HCT116 (cell line): ENCODE data around the gene XAB2. TPM values are rescaled to one million over a fixed set of nuclear protein-coding genes. Genes with fewer than 3 reads are reported as not detected.

Source experiments
- ATAC-seq: fragments of 200-7000 bp; cut with Tn5 transposase; 2 replicates; pipeline ENCODE4 v1.9.1; 2020; ENCODE audit warnings: mild to moderate bottlenecking, moderate library complexity
- BruUV-seq: library from RNA; stranded (reverse); fragments of 400-500 nt; replicated peaks from 2 replicates; lab custom pipeline; 2021; lab: Mats Ljungman, UMichigan
- CTCF ChIA-PET: fragments of 300-600 bp; sonication (Branson Sonifier 250); formaldehyde crosslinking; loops from one replicate; lab custom pipeline; 2021; ENCODE audit warnings: antibody characterized with exemption; lab: Charles Lee
- POLR2A ChIA-PET: fragments of 300-600, 350-600 bp; sonication (Branson Sonifier 250); formaldehyde crosslinking; loops from one replicate; lab custom pipeline; 2021; ENCODE audit warnings: antibody characterized with exemption; lab: Charles Lee
- RAD21 ChIA-PET, 2 experiments: fragments of 300-600 bp; sonication (Branson Sonifier 250); formaldehyde crosslinking; loops; one replicate each; lab custom pipeline; 2023; ENCODE audit warnings: low total read pairs in 2 of 2; ENCODE audit not compliant: uncharacterized antibody in 2 of 2, unreplicated experiment in 2 of 2, low non-redundant PET in 1 of 2; lab: Charles Lee
- DNase-seq: peaks from one replicate; pipeline ENCODE4 v3.0.0-alpha.2; 2010; ENCODE audit warnings: low read depth, low spot score
- H2AFZ ChIP-seq: fragments of 200-600 bp; shearing (Covaris generic), sonication (generic); 2 replicates; pipeline ENCODE4 v1.6.1; 2017; ENCODE audit warnings: low read depth, mixed run types, mixed read lengths, antibody characterized with exemption, low read length; ENCODE audit not compliant: poor library complexity, severe bottlenecking
- H3K27ac ChIP-seq: 2 replicates; pipeline ENCODE4 v1.5.1; 2012; ENCODE audit warnings: low read depth, low read length
- H3K27me3 ChIP-seq: fragments of 200-600 bp; sonication (generic); 2 replicates; pipeline ENCODE4 v1.6.1; 2016; ENCODE audit warnings: mixed run types, low read length, mixed read lengths; ENCODE audit not compliant: insufficient read depth
- H3K36me3 ChIP-seq, 2 experiments: fragments of 200-500 bp in 1 of 2; fragments of 200-600 bp in 1 of 2; sonication (Bioruptor generic) in 1 of 2; sonication (generic) in 1 of 2; 2 replicates each; pipeline versions ENCODE4 v1.5.1 to v1.6.1; 2014 to 2016; ENCODE audit warnings: low read length in 2 of 2, inconsistent platforms in 1 of 2, mixed read lengths in 1 of 2, mixed run types in 1 of 2; ENCODE audit not compliant: insufficient read depth in 2 of 2, control insufficient read depth in 1 of 2
- H3K4me1 ChIP-seq, 2 experiments: fragments of 200-600 bp in 1 of 2; sonication (generic) in 1 of 2; 2 replicates each; pipeline versions ENCODE4 v1.5.1 to v1.6.1; 2012 to 2017; ENCODE audit warnings: low read length in 2 of 2, inconsistent platforms in 1 of 2, mild to moderate bottlenecking in 1 of 2, mixed read lengths in 1 of 2, mixed run types in 1 of 2, moderate library complexity in 1 of 2; ENCODE audit not compliant: insufficient read depth in 2 of 2, control insufficient read depth in 1 of 2
- H3K4me2 ChIP-seq: fragments of 200-600 bp; sonication (generic); 2 replicates; pipeline ENCODE4 v1.6.1; 2017; ENCODE audit warnings: mixed run types, low read length, mixed read lengths
- H3K4me3 ChIP-seq, 2 experiments: fragments of 200-600 bp in 1 of 2; sonication (generic) in 1 of 2; replicated peaks in 1 of 2; 2 replicates each; pipeline ENCODE4 v1.5.1; 2011 to 2016; ENCODE audit warnings: low read length in 2 of 2, control low read depth in 1 of 2, low read depth in 1 of 2, mild to moderate bottlenecking in 1 of 2, mixed read lengths in 1 of 2, mixed run types in 1 of 2
- H3K79me2 ChIP-seq: fragments of 200-600 bp; sonication (generic); 2 replicates; pipeline ENCODE4 v1.6.1; 2017; ENCODE audit warnings: mild to moderate bottlenecking, mixed run types, low read length, moderate library complexity, mixed read lengths; ENCODE audit not compliant: insufficient read depth
- H3K9ac ChIP-seq: fragments of 200-600 bp; sonication (generic); 2 replicates; pipeline ENCODE4 v1.6.1; 2016; ENCODE audit warnings: low read length, mixed read lengths
- H3K9me2 ChIP-seq: fragments of 200-600 bp; sonication (generic), shearing (Covaris generic); 2 replicates; pipeline ENCODE4 v1.6.1; 2017; ENCODE audit warnings: mixed run types, mild to moderate bottlenecking, moderate library complexity; ENCODE audit not compliant: insufficient read depth
- H3K9me3 ChIP-seq, 2 experiments: fragments of 200-500 bp in 1 of 2; fragments of 200-600 bp in 1 of 2; sonication (Bioruptor generic) in 1 of 2; sonication (generic) in 1 of 2; 2 replicates each; pipeline ENCODE4 v1.6.1; 2014 to 2017; ENCODE audit warnings: low read length in 2 of 2, mixed read lengths in 2 of 2, inconsistent platforms in 1 of 2, low read depth in 1 of 2, mild to moderate bottlenecking in 1 of 2, mixed run types in 1 of 2, moderate library complexity in 1 of 2; ENCODE audit not compliant: control insufficient read depth in 1 of 2, insufficient read depth in 1 of 2
- H4K20me1 ChIP-seq: fragments of 200-600 bp; sonication (generic), shearing (Covaris generic); 2 replicates; pipeline ENCODE4 v1.6.1; 2017; ENCODE audit warnings: mixed run types, mild to moderate bottlenecking, moderate library complexity; ENCODE audit not compliant: insufficient read depth
- ATF3 ChIP-seq: IDR thresholded peaks from 2 replicates; pipeline ENCODE4 v1.6.1; 2012
- EGR1 ChIP-seq: IDR thresholded peaks from 2 replicates; pipeline ENCODE4 v1.6.1; 2012; ENCODE audit warnings: low read depth
- EZH2 ChIP-seq: fragments of 200-600 bp; sonication (generic); IDR thresholded peaks from 2 replicates; pipeline ENCODE4 v1.6.1; 2017; ENCODE audit warnings: antibody characterized with exemption, mixed run types
- REST ChIP-seq: IDR thresholded peaks from 2 replicates; pipeline ENCODE4 v1.6.1; 2012; ENCODE audit warnings: low read depth
- SIN3A ChIP-seq: IDR thresholded peaks from 2 replicates; pipeline ENCODE4 v1.6.1; 2012; ENCODE audit warnings: low read depth
- TCF7L2 ChIP-seq: IDR thresholded peaks from 2 replicates; pipeline ENCODE4 v1.7.0; 2011; ENCODE audit warnings: borderline replicate concordance, inconsistent platforms; ENCODE audit not compliant: insufficient read depth, insufficient read length; ENCODE audit errors: extremely low read depth
- ZBTB33 ChIP-seq: IDR thresholded peaks from 2 replicates; pipeline ENCODE4 v1.6.1; 2011; ENCODE audit warnings: mild to moderate bottlenecking, low read length, moderate library complexity; ENCODE audit not compliant: insufficient replicate concordance; ENCODE audit errors: extremely low read depth
- intact Hi-C: fragments of 100-400 bp; cut with micrococcal nuclease; formaldehyde crosslinking; loops from 2 replicates; pipeline ENCODE4 v1.10.0; 2022
- total RNA-seq: library from RNA; stranded (reverse); gene quantifications from one replicate; pipeline ENCODE4 v1.2.1, GENCODE V29; 2021; ENCODE audit not compliant: unreplicated experiment
- TF ChIP-seq, protein P1 (sequence below), 3 experiments: fragments of 200-600 bp in 1 of 3; sonication (generic) in 1 of 3; IDR thresholded peaks in 2 of 3; conservative IDR thresholded peaks in 1 of 3; 2 replicates each; pipeline ENCODE4 v1.5.1; 2012 to 2017; ENCODE audit warnings: low read depth in 2 of 3, low read length in 2 of 3, antibody characterized with exemption in 1 of 3, borderline replicate concordance in 1 of 3, control low read depth in 1 of 3, mild to moderate bottlenecking in 1 of 3, mixed read lengths in 1 of 3, mixed run types in 1 of 3, moderate library complexity in 1 of 3; ENCODE audit not compliant: insufficient read depth in 1 of 3
- TF ChIP-seq, protein P2 (sequence below): IDR thresholded peaks from 2 replicates; pipeline ENCODE4 v1.6.1; 2012

XAB2 gene
- total RNA-seq, 1 experiment from 2014 or later, result 103 TPM

- ChIA-PET CTCF (interaction anchor here (3.5 kb wide), 1 partner anchor 11 kb away, joined by 9 read pairs; no protein-coding TSS in a partner anchor), POLR2A (no interaction called here)
- no peak overlapping the region for H3K9ac ChIP-seq
Observed at GRCh38 chr19:7579182-7579581, 50.2 kb downstream of the XAB2 start.

More at GRCh38 chr19:7579182-7579581, 50.2 kb downstream of the XAB2 start:
- TF ChIP-seq ATF3 (no peak), EZH2 (no peak), SIN3A (no peak), ZBTB33 (no peak), REST (no peak), TCF7L2 (no peak), EGR1 (no peak)
- TF ChIP-seq, protein P1, sequence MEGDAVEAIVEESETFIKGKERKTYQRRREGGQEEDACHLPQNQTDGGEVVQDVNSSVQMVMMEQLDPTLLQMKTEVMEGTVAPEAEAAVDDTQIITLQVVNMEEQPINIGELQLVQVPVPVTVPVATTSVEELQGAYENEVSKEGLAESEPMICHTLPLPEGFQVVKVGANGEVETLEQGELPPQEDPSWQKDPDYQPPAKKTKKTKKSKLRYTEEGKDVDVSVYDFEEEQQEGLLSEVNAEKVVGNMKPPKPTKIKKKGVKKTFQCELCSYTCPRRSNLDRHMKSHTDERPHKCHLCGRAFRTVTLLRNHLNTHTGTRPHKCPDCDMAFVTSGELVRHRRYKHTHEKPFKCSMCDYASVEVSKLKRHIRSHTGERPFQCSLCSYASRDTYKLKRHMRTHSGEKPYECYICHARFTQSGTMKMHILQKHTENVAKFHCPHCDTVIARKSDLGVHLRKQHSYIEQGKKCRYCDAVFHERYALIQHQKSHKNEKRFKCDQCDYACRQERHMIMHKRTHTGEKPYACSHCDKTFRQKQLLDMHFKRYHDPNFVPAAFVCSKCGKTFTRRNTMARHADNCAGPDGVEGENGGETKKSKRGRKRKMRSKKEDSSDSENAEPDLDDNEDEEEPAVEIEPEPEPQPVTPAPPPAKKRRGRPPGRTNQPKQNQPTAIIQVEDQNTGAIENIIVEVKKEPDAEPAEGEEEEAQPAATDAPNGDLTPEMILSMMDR (IDR thresholded peaks at IDR 0.05 in 2 of 3, conservative IDR thresholded peaks at IDR 0.05 in 1 of 3; ENCODE audit: borderline replicate concordance in 1 of 3, insufficient read depth in 1 of 3, low read depth in 2 of 3, low read length in 2 of 3), result no peak
- TF ChIP-seq, protein P2, sequence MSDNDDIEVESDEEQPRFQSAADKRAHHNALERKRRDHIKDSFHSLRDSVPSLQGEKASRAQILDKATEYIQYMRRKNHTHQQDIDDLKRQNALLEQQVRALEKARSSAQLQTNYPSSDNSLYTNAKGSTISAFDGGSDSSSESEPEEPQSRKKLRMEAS, result no peak
- TF ChIP-seq, all 23 proteins: peak for 0
- Histone ChIP-seq H3K4me3 (no peak overlapping the region), H3K9me2 (no peaks in the 10 kb centered on the region), H3K27me3 (no peaks in the 10 kb centered on the region), H3K36me3 (no peaks in the 10 kb centered on the region), H3K27ac (no peak overlapping the region), H3K4me2 (no peak overlapping the region), H3K9me3 (no peaks in the 10 kb centered on the region), H4K20me1 (no peaks in the 10 kb centered on the region), H2AFZ (no peak overlapping the region), H3K4me1 (peaks cover 4 to 8% of the 10 kb centered on the region in 2 experiments; a peak in 3 of 4 replicates), H3K79me2 (no peaks in the 10 kb centered on the region)
- intact Hi-C loops, result no loop called here
- RAD21 ChIA-PET, result no interaction called here
- DNase-seq, result no peak
- no TSS peak for BruUV-seq
- ATAC-seq, result no peak
